SJCRH30 (cell line): Measurements from ENCODE around the gene AP3B1. TPM values are rescaled to one million over a fixed set of nuclear protein-coding genes. Genes with fewer than 3 reads are reported as not detected.

ENCODE experiments used
- total RNA-seq: library from RNA; depleted of rRNA; stranded (reverse); fragments of >200 nt; shearing (Covaris generic); gene quantifications from 2 replicates; pipeline ENCODE4 v1.2.3, GENCODE V29; 2014; rRNA removed

Gene AP3B1
- total RNA-seq, 1 experiment from 2014 or later: 93.0 TPM

Other genes starting within 250 kb of the AP3B1 start
- 51.0 and 54.4 TPM in 2 replicates for gene SCAMP1, start 65.9 kb upstream of the AP3B1 start, total RNA-seq